Kidney (tissue), 14 donors: Measurements from ENCODE around the gene UNC93B1. TPM values are rescaled to one million over a fixed set of nuclear protein-coding genes. Genes with fewer than 3 reads are reported as not detected.

ENCODE experiments used
- DNase-seq, 5 donors: peaks; one replicate each; pipeline ENCODE4 v3.0.0-alpha.2; 2013 to 2020
- FAIRE-seq: peaks from 2 replicates; lab custom pipeline; 2012; peaks lifted over from hg19 to GRCh38; lab: Jason Lieb, UNC
- H3K27ac ChIP-seq, 2 donors: one replicate each; pipeline ENCODE4 v1.7.0; 2013; ENCODE audit warnings: low read depth in 2 of 2, low read length in 2 of 2, inconsistent platforms in 1 of 2
- H3K27me3 ChIP-seq: one replicate; pipeline ENCODE4 v1.7.1; 2013; ENCODE audit warnings: low read length, inconsistent platforms; ENCODE audit not compliant: control insufficient read depth, insufficient read depth
- H3K36me3 ChIP-seq, 3 donors: one replicate each; pipeline versions ENCODE4 v1.7.0 to v1.7.1; 2013; ENCODE audit warnings: low read length in 3 of 3, control low read depth in 1 of 3, inconsistent platforms in 1 of 3; ENCODE audit not compliant: insufficient read depth in 3 of 3, control insufficient read depth in 2 of 3
- H3K4me1 ChIP-seq, 3 donors: one replicate each; pipeline versions ENCODE4 v1.7.0 to v1.7.1; 2013; ENCODE audit warnings: low read length in 3 of 3, inconsistent platforms in 1 of 3, low read depth in 1 of 3; ENCODE audit not compliant: control insufficient read depth in 2 of 3, insufficient read depth in 2 of 3
- H3K4me3 ChIP-seq, 3 donors: one replicate each; pipeline versions ENCODE4 v1.7.0 to v1.8.1; 2013; ENCODE audit warnings: low read length in 3 of 3, control low read depth in 1 of 3, inconsistent platforms in 1 of 3
- H3K9ac ChIP-seq, 3 donors: one replicate each; pipeline versions ENCODE4 v1.7.0 to v1.7.1; 2013; ENCODE audit warnings: low read length in 3 of 3, control low read depth in 1 of 3, inconsistent platforms in 1 of 3
- H3K9me3 ChIP-seq, 3 donors: one replicate each; pipeline versions ENCODE4 v1.7.0 to v1.7.1; 2013; ENCODE audit warnings: low read length in 3 of 3, control low read depth in 1 of 3, inconsistent platforms in 1 of 3; ENCODE audit not compliant: control insufficient read depth in 2 of 3, insufficient read depth in 1 of 3
- CTCF ChIP-seq: IDR thresholded peaks from 3 replicates; pipeline ENCODE4 v1.5.1; 2012; ENCODE audit warnings: mild to moderate bottlenecking, moderate library complexity, borderline replicate concordance; ENCODE audit not compliant: insufficient read depth; ENCODE audit errors: extremely low read depth
- intact Hi-C: fragments of 100-400 bp; cut with DNase I; formaldehyde crosslinking; loops from one replicate; pipeline ENCODE4 v1.11.1; 2022
- polyA plus RNA-seq: library from polyadenylated mRNA; stranded (reverse); fragments of 350-450 nt; fragmentation: Illumina TruSeq; extraction: RNeasy Lipid Tissue Mini Kit (QIAGEN cat#74804); gene quantifications from one replicate; pipeline ENCODE4 v1.2.3, GENCODE V29; 2014; ENCODE audit warnings: low read depth, low replicate concordance; ENCODE audit not compliant: insufficient read depth
- total RNA-seq: library from RNA; stranded (reverse); fragmentation: NEBNext Ultra II Directional; extraction: Animal tissue kit (Norgen Biotek cat#: 25700); gene quantifications from one replicate; pipeline ENCODE4 v1.2.1, GENCODE V29; 2021
- donor health status: control.
- donor health status: control.
- donor health status: control.
- donor health status: control.
- donor health status: control.
- donor health status: DM: yes; HTN: yes; CAD: no.
- donor health status: Normal renal cell carcinoma (clear cell type).

The UNC93B1 gene
- total and polyA plus RNA-seq, 2 donors from 2014 or later = 21.3 to 67.9 TPM

DNA sequence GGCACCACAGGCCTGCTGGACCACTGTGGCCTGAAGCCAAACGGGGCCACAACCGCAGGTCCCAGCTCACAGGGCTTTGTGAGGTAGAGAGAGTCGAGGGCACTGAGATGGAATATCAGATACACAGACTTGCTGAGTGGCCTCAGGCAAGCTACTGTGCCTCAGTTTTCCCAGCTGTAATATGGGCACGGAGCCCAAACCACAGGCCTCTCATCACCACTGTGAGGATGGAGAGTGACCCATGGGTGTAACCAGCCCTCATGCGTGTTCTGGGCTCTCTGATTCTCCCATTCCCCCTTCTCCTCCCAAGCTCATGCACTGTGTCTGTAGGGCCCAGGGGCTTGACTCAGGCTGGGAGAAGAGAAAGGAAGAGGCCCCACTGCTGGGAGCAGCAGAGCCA is 4.2 kb downstream of the UNC93B1 start:
- peak in 2 of 5 donors; percentile 24 to 35 for DNase-seq

DNA sequence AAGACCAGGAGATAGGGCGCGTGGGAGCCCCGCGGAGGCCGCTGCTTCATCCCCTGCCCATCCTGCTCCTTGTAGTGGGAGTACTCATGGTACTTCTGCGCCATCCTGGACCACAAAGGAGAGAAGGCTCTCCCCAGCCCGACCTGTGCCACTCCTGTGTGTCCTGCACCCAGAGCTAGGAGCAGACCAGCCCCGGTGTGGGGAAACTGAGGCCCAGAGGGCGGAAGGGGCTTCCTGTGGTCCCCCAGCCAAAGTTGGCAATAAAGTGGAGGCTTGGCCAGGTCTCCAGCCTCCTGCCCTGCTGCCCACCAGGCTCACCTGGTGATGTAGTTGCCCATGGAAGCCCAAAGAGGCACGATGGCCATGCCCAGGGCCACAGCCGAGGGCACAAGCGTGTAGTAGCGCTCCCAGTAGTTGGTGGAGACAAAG is 4.7 kb downstream of the UNC93B1 start:
- Histone ChIP-seq H3K9ac (no peak overlapping the region), H3K9me3 (no peaks in the 10 kb centered on the region), H3K4me1 (peaks cover 0 to 2% (median 0%) of the 10 kb centered on the region in 3 donors), H3K36me3 (no peaks in the 10 kb centered on the region), H3K27ac (no peak overlapping the region), H3K4me3 (no peak overlapping the region), H3K27me3 (no peaks in the 10 kb centered on the region)
- intact Hi-C loops = no loop called here
- no peak for TF ChIP-seq CTCF
- FAIRE-seq = no peak
- DNase-seq = peak in 1 of 5 donors; percentile 54

More for the DNA sequence above, 4.2 kb downstream of the UNC93B1 start:
- Histone ChIP-seq H3K4me1 (peaks cover 0 to 5% (median 0%) of the 10 kb centered on the region in 3 donors), H3K4me3 (no peak overlapping the region), H3K9me3 (no peaks in the 10 kb centered on the region), H3K27me3 (no peaks in the 10 kb centered on the region), H3K9ac (no peak overlapping the region), H3K27ac (no peak overlapping the region), H3K36me3 (no peaks in the 10 kb centered on the region)
- no peak for TF ChIP-seq CTCF
- intact Hi-C loops = no loop called here
- FAIRE-seq = no peak

- intact Hi-C loops = no loop called here
- no peaks in the 10 kb centered on the region for H3K36me3 ChIP-seq
- no peaks in the 10 kb centered on the region for H3K9me3 ChIP-seq
- H3K27ac ChIP-seq = no peak overlapping the region
- DNase-seq (peak in 1 of 5 donors; percentile 46), FAIRE-seq (no peak)
- H3K27me3 ChIP-seq = no peaks in the 10 kb centered on the region
- H3K4me3 ChIP-seq = no peak overlapping the region
- TF ChIP-seq CTCF = no peak
- H3K4me1 ChIP-seq = no peaks in the 10 kb centered on the region
- H3K9ac ChIP-seq = no peak overlapping the region
Observed at GRCh38 chr11:67998150-67999045, 5.5 kb downstream of the UNC93B1 start.
